ENCODE data around the gene ARHGEF6. TPM values are rescaled to one million over a fixed set of nuclear protein-coding genes. Genes with fewer than 3 reads are reported as not detected.

ARHGEF6 gene
- total RNA-seq, 1 donor: 10.0 TPM

DNA sequence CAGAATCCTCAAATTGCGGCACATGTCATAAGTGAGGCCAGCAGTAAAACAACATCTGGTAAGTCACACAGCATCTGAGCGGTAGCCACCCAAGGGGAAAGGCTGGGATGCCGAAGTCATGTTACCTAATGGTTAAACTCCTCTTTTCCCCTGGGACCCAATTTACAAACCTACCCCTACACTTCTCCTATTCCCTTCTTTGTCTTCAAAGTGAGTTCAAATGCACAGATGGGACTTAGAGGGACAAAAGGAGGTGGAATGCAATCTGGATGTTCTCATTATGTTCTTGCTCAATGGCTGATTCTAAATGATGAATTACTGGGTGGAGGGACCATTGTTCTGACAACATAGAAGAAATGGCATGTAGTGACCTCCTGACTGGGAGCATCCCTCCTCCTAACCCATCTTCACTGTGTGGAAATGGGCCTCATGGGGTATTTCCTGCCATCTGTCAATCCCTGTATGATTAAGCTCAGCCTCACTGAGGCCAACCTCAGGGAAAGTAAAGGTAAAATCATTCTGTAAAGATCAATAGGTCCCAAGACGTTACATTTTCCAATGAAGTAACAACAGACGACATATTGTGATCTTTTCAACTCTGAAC, 124.3 kb downstream of the ARHGEF6 start:
- H3K4me3 ChIP-seq (ENCODE audit: low read depth, low read length): no peak overlapping the region
- DNase-seq (ENCODE audit: low read depth): no peak
- TF ChIP-seq, protein P1, sequence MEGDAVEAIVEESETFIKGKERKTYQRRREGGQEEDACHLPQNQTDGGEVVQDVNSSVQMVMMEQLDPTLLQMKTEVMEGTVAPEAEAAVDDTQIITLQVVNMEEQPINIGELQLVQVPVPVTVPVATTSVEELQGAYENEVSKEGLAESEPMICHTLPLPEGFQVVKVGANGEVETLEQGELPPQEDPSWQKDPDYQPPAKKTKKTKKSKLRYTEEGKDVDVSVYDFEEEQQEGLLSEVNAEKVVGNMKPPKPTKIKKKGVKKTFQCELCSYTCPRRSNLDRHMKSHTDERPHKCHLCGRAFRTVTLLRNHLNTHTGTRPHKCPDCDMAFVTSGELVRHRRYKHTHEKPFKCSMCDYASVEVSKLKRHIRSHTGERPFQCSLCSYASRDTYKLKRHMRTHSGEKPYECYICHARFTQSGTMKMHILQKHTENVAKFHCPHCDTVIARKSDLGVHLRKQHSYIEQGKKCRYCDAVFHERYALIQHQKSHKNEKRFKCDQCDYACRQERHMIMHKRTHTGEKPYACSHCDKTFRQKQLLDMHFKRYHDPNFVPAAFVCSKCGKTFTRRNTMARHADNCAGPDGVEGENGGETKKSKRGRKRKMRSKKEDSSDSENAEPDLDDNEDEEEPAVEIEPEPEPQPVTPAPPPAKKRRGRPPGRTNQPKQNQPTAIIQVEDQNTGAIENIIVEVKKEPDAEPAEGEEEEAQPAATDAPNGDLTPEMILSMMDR (IDR thresholded peaks at IDR 0.05; ENCODE audit: insufficient read depth, low read length): no peak

DNA sequence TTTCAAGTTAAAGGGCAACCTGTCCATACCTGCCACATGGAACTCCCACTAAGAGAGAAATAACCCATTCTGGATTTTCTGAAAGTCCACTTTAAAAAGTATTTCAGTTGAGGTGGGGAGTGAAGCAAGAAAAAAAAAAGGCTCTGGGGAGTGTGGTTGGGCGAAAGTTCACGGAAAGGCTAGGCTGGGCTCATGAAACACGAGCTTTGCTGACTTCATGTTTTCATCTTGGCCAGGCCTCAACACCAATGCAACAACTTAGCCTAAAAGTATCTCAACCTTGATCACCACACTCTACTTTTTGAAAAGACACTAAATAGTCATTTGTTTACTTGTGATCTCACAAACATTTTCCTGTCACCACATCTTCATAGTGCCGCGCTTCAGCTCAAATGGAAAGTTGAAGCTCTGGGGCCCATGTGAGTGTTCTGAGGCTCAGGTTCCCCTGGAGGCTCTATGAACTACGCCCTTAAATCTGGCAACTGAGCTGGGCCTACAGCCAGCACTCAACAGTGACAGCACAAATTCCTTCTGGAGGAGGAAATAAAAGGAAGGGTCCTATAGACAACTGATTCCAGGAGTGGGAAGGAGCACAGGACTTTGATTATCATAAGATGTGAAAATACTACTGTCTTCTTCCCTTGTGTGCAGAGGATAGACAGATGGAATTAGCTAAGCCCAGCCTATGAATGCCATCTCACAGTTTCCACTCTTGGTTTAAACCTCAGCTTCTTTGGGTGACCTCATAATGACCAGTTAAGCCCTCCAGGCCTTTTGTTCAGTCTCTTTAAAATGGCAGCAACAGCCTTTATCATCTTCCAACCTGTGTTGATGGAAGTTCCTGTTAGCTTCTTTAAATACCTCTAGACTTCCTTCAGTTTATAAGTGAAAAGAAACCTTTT, 127.7 kb downstream of the ARHGEF6 start:
- TF ChIP-seq, protein P1 (IDR thresholded peaks at IDR 0.05; ENCODE audit: insufficient read depth, low read length): no peak
- DNase-seq (ENCODE audit: low read depth): peak; percentile 38
- H3K4me3 ChIP-seq (ENCODE audit: low read depth, low read length): no peak overlapping the region

DNA sequence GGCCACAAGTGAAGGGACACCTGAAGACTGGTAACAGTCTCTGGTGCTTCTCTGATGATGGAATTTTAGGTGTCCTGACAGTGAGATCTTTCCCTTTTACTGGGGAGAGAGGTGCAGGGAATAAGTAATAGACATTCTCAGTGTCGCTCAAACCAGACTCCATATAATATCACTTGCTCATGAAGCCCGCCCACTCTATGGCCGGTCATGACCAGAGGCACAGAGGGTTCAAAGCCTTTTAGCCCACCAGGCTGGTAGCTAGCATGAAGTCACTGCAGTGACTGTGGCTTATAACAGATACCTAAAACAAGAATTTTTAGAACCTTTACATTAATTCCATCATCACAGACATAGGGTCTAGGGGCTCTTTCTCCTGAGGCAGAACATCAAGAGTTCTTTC, 129.9 kb downstream of the ARHGEF6 start:
- TF ChIP-seq, protein P1 (IDR thresholded peaks at IDR 0.05; ENCODE audit: insufficient read depth, low read length): no peak
- no peak for DNase-seq (ENCODE audit: low read depth)
- no peak overlapping the region for H3K4me3 ChIP-seq (ENCODE audit: low read depth, low read length)

DNA sequence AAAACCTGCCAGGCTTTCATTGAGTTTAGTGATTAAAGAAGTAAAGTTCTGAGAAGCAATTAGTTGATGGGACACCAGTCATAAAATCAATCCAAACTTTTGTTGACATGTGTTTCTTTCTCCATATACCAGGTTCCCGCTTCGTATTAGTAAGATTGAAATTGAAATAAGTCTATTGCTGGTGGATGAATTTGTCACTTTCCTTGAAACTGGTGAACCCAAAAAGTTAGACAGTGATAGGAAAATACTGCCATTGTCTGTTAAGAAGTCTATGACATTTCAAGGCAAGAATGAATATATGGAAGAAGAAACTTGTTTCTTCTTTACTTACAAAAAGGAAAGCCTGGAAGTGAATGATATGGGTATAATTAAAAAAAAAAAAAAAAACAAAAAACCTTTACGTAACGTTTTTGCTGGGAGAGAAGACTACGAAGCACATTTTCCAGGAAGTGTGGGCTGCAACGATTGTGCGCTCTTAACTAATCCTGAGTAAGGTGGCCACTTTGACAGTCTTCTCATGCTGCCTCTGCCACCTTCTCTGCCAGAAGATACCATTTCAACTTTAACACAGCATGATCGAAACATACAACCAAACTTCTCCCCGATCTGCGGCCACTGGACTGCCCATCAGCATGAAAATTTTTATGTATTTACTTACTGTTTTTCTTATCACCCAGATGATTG, 132.9 kb downstream of the ARHGEF6 start, which contains the start of gene CD40LG:
CD40LG (plus strand) TSS at position 482 of the 684 bp plus-strand sequence; CDS start at position 573, 91 bp downstream.
- DNase-seq (ENCODE audit: low read depth): no peak
- no peak within 1 kb of the TSS for H3K4me3 ChIP-seq (ENCODE audit: low read depth, low read length)
- TF ChIP-seq, protein P1 (IDR thresholded peaks at IDR 0.05; ENCODE audit: insufficient read depth, low read length): no peak

DNA sequence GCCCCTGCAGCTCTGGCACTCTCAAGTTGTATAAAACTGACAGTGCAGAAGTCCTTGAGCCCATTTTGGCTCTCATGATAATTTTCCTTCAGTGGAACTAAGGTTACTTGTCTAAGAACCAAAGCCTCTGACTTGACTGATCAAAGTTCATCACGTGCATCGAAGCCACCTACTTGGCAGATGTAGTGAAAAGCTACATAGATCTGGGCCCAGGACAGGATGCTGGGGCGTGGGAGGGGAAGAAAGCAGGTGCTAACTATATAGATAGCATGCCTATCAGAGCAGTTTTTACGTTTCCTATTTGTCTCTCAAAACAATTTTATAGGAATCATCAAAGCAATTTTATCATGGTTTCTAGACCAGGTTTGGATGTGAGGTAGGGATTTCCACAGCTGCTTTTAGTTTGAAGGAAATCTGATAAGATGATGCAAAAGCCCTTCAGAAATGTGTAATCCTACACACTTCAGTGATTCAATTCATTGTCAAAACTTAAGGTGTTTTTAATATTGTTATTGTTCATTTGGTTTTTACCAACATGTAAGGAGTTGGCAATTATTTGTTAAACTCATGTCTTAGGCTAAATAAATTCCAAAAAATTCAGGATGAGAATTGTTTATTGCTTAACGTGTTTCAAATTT, 134.0 kb downstream of the ARHGEF6 start:
- TF ChIP-seq, protein P1 (IDR thresholded peaks at IDR 0.05; ENCODE audit: insufficient read depth, low read length): no peak
- H3K4me3 ChIP-seq (ENCODE audit: low read depth, low read length): no peak overlapping the region
- DNase-seq (ENCODE audit: low read depth): no peak

DNA sequence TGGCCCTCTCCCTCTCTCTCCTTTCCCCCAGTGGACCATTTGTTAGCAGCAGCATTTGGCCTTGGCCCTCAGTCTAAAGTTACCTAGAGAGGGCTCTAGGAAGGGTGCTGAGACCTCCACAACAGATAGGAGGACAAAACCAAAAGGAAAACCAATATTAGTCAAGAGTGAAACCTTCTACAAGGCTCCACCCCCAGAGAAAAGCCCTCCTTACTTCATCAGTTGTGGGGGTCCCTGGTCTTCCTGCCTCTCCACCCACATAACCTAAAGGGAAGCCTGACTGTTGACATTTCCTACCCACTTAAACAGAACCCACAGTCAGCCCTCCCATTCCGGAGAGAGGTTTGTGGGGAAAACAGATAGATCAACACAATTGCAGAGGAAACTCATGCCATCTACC, 137.5 kb downstream of the ARHGEF6 start:
- no peak for DNase-seq (ENCODE audit: low read depth)
- no peak overlapping the region for H3K4me3 ChIP-seq (ENCODE audit: low read depth, low read length)
- TF ChIP-seq, protein P1 (IDR thresholded peaks at IDR 0.05; ENCODE audit: insufficient read depth, low read length): no peak

Data from fibroblast of the aortic adventitia (primary cell).